K562 (cell line): ENCODE results near the gene MANBA. TPM values are rescaled to one million over a fixed set of nuclear protein-coding genes. Genes with fewer than 3 reads are reported as not detected.

Source experiments
- ARID3B ChIP-seq: fragments of 250-450 bp; sonication (Bioruptor Pico); IDR thresholded peaks from 2 replicates; pipeline ENCODE4 v1.4.0; 2020; ENCODE audit warnings: borderline replicate concordance
- ATF3 ChIP-seq, 2 experiments: fragments of 450-650 bp in 1 of 2; sonication (generic) in 1 of 2; formaldehyde crosslinking in 1 of 2; IDR thresholded peaks in 1 of 2; conservative IDR thresholded peaks in 1 of 2; 2 replicates each; pipeline versions ENCODE4 v1.6.1 to v1.8.1; 2016 to 2023; ENCODE audit warnings: mild to moderate bottlenecking in 2 of 2, moderate library complexity in 2 of 2, inconsistent platforms in 1 of 2, missing genetic modification reagents in 1 of 2
- BCL6 ChIP-seq: fragments of 250-450 bp; sonication (Bioruptor Pico); IDR thresholded peaks from 2 replicates; pipeline ENCODE4 v1.4.0; 2020
- BRF2 ChIP-seq: IDR thresholded peaks from 3 replicates; pipeline ENCODE4 v1.6.1; 2011; ENCODE audit warnings: borderline replicate concordance, mild to moderate bottlenecking; ENCODE audit not compliant: insufficient read length, insufficient read depth
- FOS ChIP-seq: IDR thresholded peaks from 3 replicates; pipeline ENCODE4 v1.6.1; 2011; ENCODE audit not compliant: insufficient read length; ENCODE audit errors: extremely low read depth
- JUN ChIP-seq, 2 experiments: sonication (generic) in 1 of 2; formaldehyde crosslinking in 1 of 2; IDR thresholded peaks; 2 replicates each; pipeline versions ENCODE4 v1.6.1 to v1.8.0; 2012 to 2022; ENCODE audit warnings: borderline replicate concordance in 2 of 2, mild to moderate bottlenecking in 2 of 2, improper control_type of control experiment in 1 of 2, low read depth in 1 of 2, low read length in 1 of 2, missing genetic modification reagents in 1 of 2
- JUND ChIP-seq, 2 experiments: IDR thresholded peaks; 2 replicates in 1 of 2; 3 replicates in 1 of 2; pipeline ENCODE4 v1.6.1; 2011; ENCODE audit warnings: borderline replicate concordance in 2 of 2, low read depth in 2 of 2, low read length in 2 of 2, improper control_type of control experiment in 1 of 2, missing biosample characterization in 1 of 2, missing genetic modification characterization in 1 of 2, missing genetic modification reagents in 1 of 2
- MECOM ChIP-seq: fragments of 250-450 bp; sonication (Bioruptor Pico); IDR thresholded peaks from 2 replicates; pipeline ENCODE4 v1.8.0; 2022; ENCODE audit warnings: inconsistent platforms
- MEIS2 ChIP-seq: fragments of 450-650 bp; IDR thresholded peaks from 2 replicates; pipeline ENCODE4 v1.6.1; 2014; ENCODE audit warnings: mild to moderate bottlenecking; ENCODE audit not compliant: partially characterized antibody
- NCOA2 ChIP-seq, 2 experiments: fragments of 450-650 bp; IDR thresholded peaks; 2 replicates each; pipeline ENCODE4 v1.6.1; 2018; ENCODE audit warnings: mild to moderate bottlenecking in 2 of 2, moderate library complexity in 1 of 2; ENCODE audit not compliant: partially characterized antibody in 2 of 2
- NFIC ChIP-seq: fragments of 450-650 bp; IDR thresholded peaks from 2 replicates; pipeline ENCODE4 v1.6.1; 2017; ENCODE audit warnings: mild to moderate bottlenecking, inconsistent platforms
- PKNOX1 ChIP-seq: fragments of 450-650 bp; IDR thresholded peaks from 2 replicates; pipeline ENCODE4 v1.6.1; 2016
- RNF2 ChIP-seq: sonication (generic); IDR thresholded peaks from 2 replicates; pipeline ENCODE4 v1.6.1; 2016
- ZHX1 ChIP-seq: fragments of 150-350 bp; conservative IDR thresholded peaks from 2 replicates; pipeline ENCODE4 v1.6.1; 2014; ENCODE audit warnings: low read length
- ZNF263 ChIP-seq: sonication (generic); formaldehyde crosslinking; IDR thresholded peaks from 2 replicates; pipeline ENCODE4 v1.8.0; 2022; ENCODE audit warnings: mild to moderate bottlenecking, missing genetic modification reagents, borderline replicate concordance
- ZNF764 ChIP-seq: fragments of 250-450 bp; sonication (Bioruptor Pico); IDR thresholded peaks from 2 replicates; pipeline ENCODE4 v1.4.0; 2020; ENCODE audit warnings: low read depth, mild to moderate bottlenecking, moderate library complexity
- polyA plus RNA-seq, 8 experiments: library from polyadenylated mRNA; depleted of rRNA in 4 of 8; stranded (reverse) in 5 of 8; unstranded in 3 of 8; fragments of >200 nt; fragmentation: Nextera tagmentation in 2 of 8; fragmentation: Illumina TruSeq in 1 of 8; extraction: Ambion mirVana in 2 of 8; extraction: Trizol in 1 of 8; gene quantifications; 2 replicates each; pipeline versions ENCODE4 v1.2.1 to v1.2.3, GENCODE V29; 2011 to 2014; ENCODE audit warnings: inconsistent platforms in 1 of 8, missing spikeins in 1 of 8
- total RNA-seq, 7 experiments: library from RNA; depleted of rRNA in 6 of 7; stranded (reverse); fragments of >200 nt in 6 of 7; fragmentation: Illumina TruSeq in 2 of 7; extraction: Trizol in 2 of 7; gene quantifications; 2 replicates each; pipeline versions ENCODE4 v1.2.1 to v1.2.3, GENCODE V29; 2011 to 2021; ENCODE audit warnings: low replicate concordance in 1 of 7

The MANBA gene
- total and polyA plus RNA-seq, 9 of the 15 experiments (the other 6 are each of a cell fraction or from before 2014, with no cell fraction given): 1.8 to 12.9 (median 7.7) TPM

GRCh38 chr4:102627831-102628523 is 132.8 kb downstream of the MANBA start (continued):
- no peak for TF ChIP-seq ARID3B
- no peak for TF ChIP-seq MECOM (CRISPR knock-in tag)
- TF ChIP-seq JUN (IDR thresholded peaks at IDR 0.05; ENCODE audit: borderline replicate concordance, low read depth, low read length): peak; percentile 34; the same call in 1 of the 2 replicates
- no peak for TF ChIP-seq JUN (CRISPR knock-in tag; IDR thresholded peaks at IDR 0.05; ENCODE audit: borderline replicate concordance)
- TF ChIP-seq FOS: peak; percentile 2
- no peak for TF ChIP-seq BCL6 (CRISPR knock-in tag)
- peak; percentile 57; the same call in 1 of the 2 replicates for TF ChIP-seq ATF3 (IDR thresholded peaks at IDR 0.05)
- TF ChIP-seq ATF3 (CRISPR knock-in tag; conservative IDR thresholded peaks at IDR 0.05): no peak
- TF ChIP-seq NFIC: peak; percentile 84
- no peak for TF ChIP-seq BRF2
- TF ChIP-seq MEIS2: peak; percentile 91
- no peak for TF ChIP-seq NCOA2 (IDR thresholded peaks at IDR 0.05; ENCODE audit: partially characterized antibody in 2 of 2)
- TF ChIP-seq JUND (IDR thresholded peaks at IDR 0.05; ENCODE audit: borderline replicate concordance, low read depth, low read length): peak; percentile 41; the same call in 1 of the 2 replicates
- peak; percentile 25; the same call in 1 of the 3 replicates for TF ChIP-seq JUND (tag; IDR thresholded peaks at IDR 0.05; ENCODE audit: borderline replicate concordance, low read depth, low read length)
- TF ChIP-seq ZNF263: no peak
- TF ChIP-seq ZHX1: no peak
- TF ChIP-seq ZNF764 (CRISPR knock-in tag): no peak
- no peak for TF ChIP-seq RNF2
- TF ChIP-seq PKNOX1: peak; percentile 61
